Measurements from ENCODE around the gene GALNT14.

The GALNT14 gene

GRCh38 chr2:31166925-31167324 lies 28.7 kb upstream of the GALNT14 start:
- Histone ChIP-seq H2AFZ (ENCODE audit: low read length) (no peak overlapping the region), H3K27ac (ENCODE audit: low read length) (no peak overlapping the region), H3K4me1 (ENCODE audit: low read length) (0 out of 2 replicates have a peak, but pooled peaks cover 3% of the 10 kb centered on the region), H3K9me3 (replicated peaks; ENCODE audit: insufficient read depth, low read length) (no peaks in the 10 kb centered on the region), H3F3A (ENCODE audit: insufficient read depth, low read length) (no peaks in the 10 kb centered on the region), H3K9ac (ENCODE audit: low read length) (no peak overlapping the region), H3K79me2 (ENCODE audit: low read length) (no peaks in the 10 kb centered on the region), H3K4me2 (ENCODE audit: low read depth, low read length) (no peak overlapping the region), H3K9me2 (replicated peaks; ENCODE audit: insufficient read depth, low read length) (no peaks in the 10 kb centered on the region), H3K4me3 (ENCODE audit: low read length) (no peak overlapping the region), H4K20me1 (ENCODE audit: insufficient read depth, low read length) (no peaks in the 10 kb centered on the region), H3K27me3 (replicated peaks; ENCODE audit: insufficient read depth, low read length) (no peaks in the 10 kb centered on the region), H3K36me3 (replicated peaks; ENCODE audit: insufficient read depth, low read length) (no peaks in the 10 kb centered on the region)
- no peak for DNase-seq
- TF ChIP-seq CTCF (IDR thresholded peaks at IDR 0.05; ENCODE audit: low read length) (no peak), EZH2phosphoT487 (IDR thresholded peaks at IDR 0.05; ENCODE audit: low read length) (no peak), EZH2 (optimal IDR thresholded peaks at IDR 0.05; ENCODE audit: low read depth, low read length) (no peak)

GRCh38 chr2:31163011-31163539 lies 24.8 kb upstream of the GALNT14 start:
- no peaks in the 10 kb centered on the region for H4K20me1 ChIP-seq (ENCODE audit: insufficient read depth, low read length)
- no peak overlapping the region for H3K4me2 ChIP-seq (ENCODE audit: low read depth, low read length)
- no peak for DNase-seq
- no peak overlapping the region for H2AFZ ChIP-seq (ENCODE audit: low read length)
- no peaks in the 10 kb centered on the region for H3K4me1 ChIP-seq (ENCODE audit: low read length)
- no peaks in the 10 kb centered on the region for H3K9me3 ChIP-seq (replicated peaks; ENCODE audit: insufficient read depth, low read length)
- H3K27ac ChIP-seq (ENCODE audit: low read length): no peak overlapping the region
- no peaks in the 10 kb centered on the region for H3F3A ChIP-seq (ENCODE audit: insufficient read depth, low read length)
- no peak overlapping the region for H3K4me3 ChIP-seq (ENCODE audit: low read length)
- no peaks in the 10 kb centered on the region for H3K36me3 ChIP-seq (replicated peaks; ENCODE audit: insufficient read depth, low read length)
- H3K9me2 ChIP-seq (replicated peaks; ENCODE audit: insufficient read depth, low read length): no peaks in the 10 kb centered on the region
- H3K27me3 ChIP-seq (replicated peaks; ENCODE audit: insufficient read depth, low read length): no peaks in the 10 kb centered on the region
- TF ChIP-seq EZH2phosphoT487 (IDR thresholded peaks at IDR 0.05; ENCODE audit: low read length) (no peak), EZH2 (optimal IDR thresholded peaks at IDR 0.05; ENCODE audit: low read depth, low read length) (no peak), CTCF (IDR thresholded peaks at IDR 0.05; ENCODE audit: low read length) (no peak)
- no peaks in the 10 kb centered on the region for H3K79me2 ChIP-seq (ENCODE audit: low read length)
- no peak overlapping the region for H3K9ac ChIP-seq (ENCODE audit: low read length)

GRCh38 chr2:31161637-31162036 lies 23.4 kb upstream of the GALNT14 start:
- Histone ChIP-seq H4K20me1 (ENCODE audit: insufficient read depth, low read length) (no peaks in the 10 kb centered on the region), H3K9me3 (replicated peaks; ENCODE audit: insufficient read depth, low read length) (no peaks in the 10 kb centered on the region), H3K36me3 (replicated peaks; ENCODE audit: insufficient read depth, low read length) (no peaks in the 10 kb centered on the region), H3K9me2 (replicated peaks; ENCODE audit: insufficient read depth, low read length) (no peaks in the 10 kb centered on the region), H3K27me3 (replicated peaks; ENCODE audit: insufficient read depth, low read length) (no peaks in the 10 kb centered on the region), H3K79me2 (ENCODE audit: low read length) (no peaks in the 10 kb centered on the region), H3K4me2 (ENCODE audit: low read depth, low read length) (no peak overlapping the region), H3K4me3 (ENCODE audit: low read length) (no peak overlapping the region), H3K4me1 (ENCODE audit: low read length) (no peaks in the 10 kb centered on the region), H3K9ac (ENCODE audit: low read length) (no peak overlapping the region), H3K27ac (ENCODE audit: low read length) (no peak overlapping the region), H3F3A (ENCODE audit: insufficient read depth, low read length) (no peaks in the 10 kb centered on the region), H2AFZ (ENCODE audit: low read length) (no peak overlapping the region)
- DNase-seq: no peak
- TF ChIP-seq CTCF (IDR thresholded peaks at IDR 0.05; ENCODE audit: low read length): no peak
- no peak for TF ChIP-seq EZH2 (optimal IDR thresholded peaks at IDR 0.05; ENCODE audit: low read depth, low read length)
- TF ChIP-seq EZH2phosphoT487 (IDR thresholded peaks at IDR 0.05; ENCODE audit: low read length): no peak
